HG03439 (cell line): ENCODE results near the gene LRRFIP2.

ENCODE experiments used
- ATAC-seq: cut with Tn5 transposase; IDR thresholded peaks from one replicate; pipeline ENCODE4 v1.9.1; 2021; ENCODE audit warnings: mild to moderate bottlenecking, moderate library complexity; ENCODE audit not compliant: unreplicated experiment

The LRRFIP2 gene

DNA sequence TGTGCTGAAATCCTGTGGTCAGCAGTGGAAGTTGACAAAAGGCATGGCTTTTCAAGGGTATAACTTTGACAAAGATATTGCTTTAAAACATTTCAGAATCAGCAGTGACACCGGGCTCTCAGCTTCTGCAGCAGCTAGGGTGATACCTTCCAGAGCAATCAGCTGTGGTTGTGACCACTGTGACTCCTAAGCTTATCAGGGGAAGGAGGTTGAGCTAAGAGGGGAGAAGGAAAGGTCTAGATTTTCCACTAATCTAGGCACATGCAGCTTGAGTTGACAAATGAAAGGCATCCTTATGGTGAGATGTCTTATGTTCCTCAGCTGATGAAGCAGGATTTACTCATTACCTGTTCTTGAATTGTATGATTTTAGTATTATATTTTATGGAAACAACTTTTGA lies 16.3 kb upstream of the LRRFIP2 start:
- no peak for ATAC-seq

- no peak for ATAC-seq
Observed at GRCh38 chr3:37189109-37189508, 14.7 kb upstream of the LRRFIP2 start.

DNA sequence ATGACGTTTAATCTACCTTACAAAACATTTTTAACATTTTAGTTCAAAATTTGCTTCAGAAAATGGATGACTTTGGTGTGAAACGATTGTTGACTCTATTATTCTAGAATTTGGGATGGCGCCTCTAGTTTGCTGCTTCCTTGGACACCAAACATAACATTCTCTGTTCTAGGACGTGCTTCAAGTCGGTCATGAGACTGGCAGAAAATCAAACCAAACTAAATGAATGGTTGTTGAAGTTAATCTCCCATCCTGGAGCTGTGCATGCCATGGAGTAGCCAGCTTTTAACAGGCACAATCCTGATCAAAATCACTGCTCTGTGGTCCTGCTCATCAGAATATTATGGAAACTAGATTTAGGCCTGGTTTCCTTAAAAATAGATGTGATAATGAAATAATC lies 9.6 kb upstream of the LRRFIP2 start:
- ATAC-seq = no peak

DNA sequence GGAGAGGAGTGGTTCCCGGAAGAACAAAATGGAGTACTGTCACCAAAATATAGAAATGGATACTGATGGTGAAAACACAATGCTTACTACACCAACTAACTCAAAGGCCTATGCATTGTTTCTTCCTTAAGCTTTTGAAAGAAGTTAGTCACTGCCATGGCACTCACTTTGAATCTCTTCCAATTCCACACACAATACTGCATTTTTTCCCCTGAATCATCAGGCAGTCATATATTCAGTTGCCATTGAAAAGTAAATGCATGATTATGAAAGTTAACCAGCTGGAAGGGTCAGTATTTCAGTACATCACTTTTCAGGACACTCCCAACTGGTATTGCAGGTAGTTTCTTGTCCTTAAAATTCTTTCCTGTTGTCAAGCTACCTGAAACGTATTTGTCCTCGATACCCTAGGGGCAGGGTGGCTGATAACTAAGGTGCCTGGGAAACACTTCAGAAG lies 9.0 kb upstream of the LRRFIP2 start:
- ATAC-seq = no peak

DNA sequence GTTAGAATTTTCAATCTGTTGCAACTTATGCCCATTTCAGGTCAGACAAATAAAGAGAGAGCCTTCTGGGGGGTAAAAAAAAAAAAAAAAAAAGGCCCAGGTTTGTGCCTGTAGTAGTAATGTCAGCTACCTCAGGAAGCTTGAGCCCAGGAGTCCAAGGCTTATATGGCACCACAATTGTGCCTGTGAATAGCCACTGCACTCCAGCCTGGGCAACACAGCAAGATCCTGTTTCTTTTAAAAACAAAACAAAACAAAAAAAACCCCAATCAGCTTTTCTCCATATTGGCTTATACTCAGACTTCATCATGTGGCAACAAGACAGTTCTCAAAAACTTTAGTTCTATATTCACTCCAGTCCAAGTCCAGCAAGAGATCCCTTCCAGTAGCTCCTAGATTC lies 8.4 kb upstream of the LRRFIP2 start:
- no peak for ATAC-seq

- ATAC-seq = no peak
Observed at GRCh38 chr3:37181756-37182155, 7.4 kb upstream of the LRRFIP2 start.

GRCh38 chr3:37179144-37179967 lies 5.0 kb upstream of the LRRFIP2 start:
- ATAC-seq = no peak

DNA sequence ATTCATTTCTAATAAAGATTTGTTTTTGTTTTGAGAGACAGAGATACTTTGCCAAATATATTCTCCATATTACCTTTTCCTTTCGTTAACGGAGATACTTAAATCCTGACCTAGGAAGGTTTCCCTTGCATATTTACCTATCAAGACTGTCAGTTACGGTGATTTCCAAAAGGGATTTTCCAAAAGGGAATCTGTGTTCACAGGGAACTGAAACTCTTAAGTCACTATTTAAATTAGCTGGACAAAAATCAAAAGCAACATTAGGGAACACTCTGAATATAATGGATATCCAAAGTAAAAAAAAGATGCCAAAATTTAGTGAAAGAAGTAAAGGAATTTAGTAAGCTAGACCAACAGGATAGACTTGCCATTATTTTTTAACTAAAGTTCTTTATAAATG lies 576 bp downstream of the LRRFIP2 start:
- no peak for ATAC-seq

DNA sequence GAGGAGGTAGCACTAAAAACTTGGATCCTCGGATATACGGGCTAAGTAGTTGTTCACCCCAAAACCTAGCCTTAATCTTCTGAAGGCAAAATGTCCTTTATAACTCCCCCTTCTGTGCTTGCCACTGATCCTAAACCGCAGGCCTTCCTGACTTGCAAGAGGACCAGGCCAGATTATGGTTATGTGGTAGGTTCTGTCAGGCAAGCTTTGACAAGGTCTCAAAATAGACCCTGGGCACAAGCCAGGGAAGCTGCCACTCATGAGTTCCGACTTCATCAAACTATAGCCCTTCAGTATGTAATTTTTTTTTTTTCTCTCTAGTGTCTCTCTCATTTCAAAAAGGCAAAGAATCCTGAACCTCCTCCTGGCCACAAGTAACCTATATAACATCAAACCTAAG lies 3.2 kb downstream of the LRRFIP2 start:
- ATAC-seq = no peak

DNA sequence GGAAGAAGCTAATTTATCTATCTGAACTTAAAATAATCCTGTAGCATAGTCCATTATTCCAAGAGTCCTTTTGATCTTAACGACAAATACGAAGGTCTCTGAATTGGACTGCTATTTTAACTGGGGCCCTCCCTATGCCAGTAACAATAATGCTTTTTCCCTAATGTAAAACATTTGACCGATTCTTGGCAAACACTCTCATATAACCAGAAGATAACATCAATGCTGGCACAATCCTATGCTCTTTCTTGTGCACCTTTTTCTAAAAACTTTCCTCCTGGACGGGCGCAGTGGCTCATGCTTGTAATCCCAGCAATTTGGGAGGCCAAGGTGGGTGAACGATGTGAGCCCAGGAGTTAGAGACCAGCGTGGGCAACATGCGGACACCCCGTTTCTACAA lies 3.9 kb downstream of the LRRFIP2 start:
- no peak for ATAC-seq

DNA sequence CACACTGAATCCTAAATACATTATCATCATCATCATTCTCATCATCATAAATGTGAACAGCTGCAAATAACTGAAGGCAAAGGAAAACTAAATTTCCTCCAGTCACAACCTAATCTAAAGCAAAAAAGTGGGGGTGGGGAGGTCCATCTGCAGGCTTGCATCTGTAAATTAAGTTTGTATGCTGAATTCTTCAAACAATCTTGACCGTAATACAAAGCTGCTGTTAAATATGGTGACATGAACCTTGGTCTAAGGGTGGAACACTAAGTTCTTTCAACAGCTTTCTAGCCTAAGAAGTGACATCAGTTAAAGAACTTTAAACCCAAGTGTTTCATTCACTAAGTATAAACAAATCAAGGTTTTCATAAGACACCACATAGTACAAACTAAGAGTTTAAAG lies 4.3 kb downstream of the LRRFIP2 start:
- no peak for ATAC-seq

DNA sequence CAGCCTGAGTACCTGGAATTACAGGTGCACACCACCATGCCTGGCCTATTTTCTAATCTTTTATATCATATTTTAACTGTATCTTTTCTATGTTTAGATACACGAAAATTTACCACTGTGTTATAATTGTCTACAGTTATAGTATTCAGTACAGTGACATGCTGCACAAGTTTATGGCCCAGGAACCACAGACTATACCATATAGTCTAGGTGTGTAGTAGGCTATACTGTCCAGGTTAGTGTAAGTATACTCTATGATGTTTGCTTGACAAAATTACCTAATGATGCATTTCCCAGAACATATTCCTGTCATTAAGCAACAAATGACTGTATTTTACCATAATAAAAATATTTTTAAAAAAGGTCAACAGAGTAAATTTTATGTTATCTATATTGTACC lies 5.5 kb downstream of the LRRFIP2 start:
- no peak for ATAC-seq

DNA sequence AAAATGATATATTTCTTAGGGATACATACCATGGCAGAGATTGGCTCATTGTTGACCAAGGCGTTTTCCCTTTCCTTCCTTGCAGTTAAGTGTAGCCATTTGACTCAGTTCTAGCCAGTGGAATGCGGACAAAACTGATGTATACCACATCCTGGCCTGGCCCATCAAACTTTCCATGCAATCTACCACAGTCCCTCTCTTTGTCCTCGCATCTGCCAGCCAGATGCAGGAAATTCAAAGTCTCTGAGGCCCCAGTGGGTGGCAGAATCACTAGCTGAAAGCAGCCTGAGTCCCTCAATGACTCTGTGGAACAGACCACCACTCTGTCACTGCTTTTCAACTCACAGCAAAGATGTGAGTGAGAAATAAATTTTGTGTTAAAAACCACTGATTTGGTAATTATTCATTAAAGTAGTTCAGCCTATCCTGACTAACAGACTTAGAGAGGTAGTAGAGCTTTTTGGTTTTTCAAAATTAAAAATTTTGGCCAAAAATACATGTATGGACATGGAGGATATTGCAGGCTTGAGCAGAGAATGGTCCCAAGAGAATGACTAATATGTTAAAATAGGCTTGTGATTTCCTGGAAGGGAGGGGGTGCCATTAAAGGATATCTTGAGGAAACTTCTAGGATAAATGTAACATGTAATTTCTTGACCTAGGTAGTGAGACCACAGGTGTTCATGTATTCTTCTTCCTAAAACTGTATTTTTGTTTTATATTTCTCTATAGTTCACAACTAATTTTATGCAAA lies 10.9 kb downstream of the LRRFIP2 start:
- ATAC-seq = no peak

DNA sequence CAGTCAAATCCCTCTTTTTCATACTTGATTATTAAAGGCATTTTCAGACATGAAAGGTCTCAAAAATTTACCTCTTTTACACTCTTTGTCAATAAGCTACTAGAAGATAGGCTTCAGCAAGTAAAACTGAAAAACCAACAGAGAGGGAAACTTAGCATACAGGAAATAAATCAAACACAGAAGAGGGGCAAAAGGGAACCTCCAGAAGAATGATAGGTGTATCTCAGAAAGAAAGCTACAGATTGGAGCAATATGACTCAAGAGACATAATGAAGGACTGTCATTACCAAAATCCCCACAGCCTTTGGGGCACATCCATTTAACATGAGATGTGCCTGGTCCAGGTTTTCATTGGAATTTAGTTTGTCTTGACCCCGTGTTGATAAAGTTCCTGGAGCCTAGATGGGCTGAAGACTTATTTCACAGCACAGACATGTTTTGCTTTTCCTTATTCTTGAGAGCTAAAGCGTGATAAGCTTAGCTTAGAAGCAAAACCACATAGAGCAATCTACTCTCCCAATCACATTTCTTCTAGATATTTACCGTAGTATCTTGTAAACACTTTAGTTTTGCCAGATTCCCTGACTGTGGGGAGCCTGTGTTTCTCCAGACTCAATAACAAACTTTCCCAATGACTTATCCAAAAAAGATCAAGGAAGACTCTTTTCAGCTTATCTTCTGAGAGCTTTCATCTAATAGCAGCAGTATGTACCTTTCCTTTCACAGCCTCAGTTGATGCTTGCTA lies 11.7 kb downstream of the LRRFIP2 start:
- ATAC-seq = peak; percentile 73

DNA sequence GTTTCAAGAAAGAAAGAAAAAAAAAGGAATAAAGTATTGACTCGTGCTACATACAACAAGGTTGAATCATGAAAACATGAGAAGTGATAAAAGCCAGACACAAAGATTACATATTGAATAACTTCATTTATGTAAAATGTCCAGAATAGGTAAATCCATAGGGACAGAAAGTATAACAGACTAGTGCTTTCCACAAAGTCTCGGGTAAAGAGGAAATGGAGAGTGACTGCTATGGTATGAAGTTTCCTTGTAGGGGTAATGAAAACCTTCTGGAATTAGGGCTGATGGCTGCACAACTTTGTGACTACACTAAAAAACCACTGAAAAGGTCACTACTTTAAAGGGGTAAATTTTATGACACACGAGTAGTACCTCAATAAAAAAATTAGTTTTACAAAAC lies 13.0 kb downstream of the LRRFIP2 start:
- no peak for ATAC-seq

- no peak for ATAC-seq
Observed at GRCh38 chr3:37155782-37156181, 18.6 kb downstream of the LRRFIP2 start.

DNA sequence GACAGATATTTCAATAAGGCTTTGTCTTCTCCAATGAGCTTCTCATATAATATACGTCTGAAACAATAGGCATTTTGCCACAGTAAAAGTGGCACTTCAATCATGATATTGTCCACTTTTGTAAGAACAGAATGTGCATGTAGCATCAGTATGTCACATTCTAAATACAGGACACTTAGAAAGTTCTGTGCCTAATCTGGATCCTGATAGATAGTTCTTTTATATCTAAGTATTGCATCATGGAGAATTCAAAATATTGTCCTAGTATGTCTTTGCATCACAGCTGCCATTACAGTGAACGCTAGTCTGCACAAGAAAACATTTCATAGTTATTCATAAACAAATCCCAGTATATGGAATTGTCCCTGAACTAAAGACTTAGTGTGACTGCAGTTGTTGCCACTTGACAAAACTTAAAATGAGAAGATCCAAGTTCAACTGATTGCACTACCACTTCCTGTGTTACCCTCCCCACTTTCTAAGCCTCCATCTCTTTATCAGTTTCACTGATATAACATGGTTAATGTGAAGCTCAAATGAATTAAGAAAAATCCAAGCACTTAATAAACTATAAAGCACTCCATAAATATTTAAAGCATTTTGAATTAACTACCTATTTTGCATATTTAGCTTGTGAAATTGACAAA lies 19.6 kb downstream of the LRRFIP2 start:
- ATAC-seq = no peak

- no peak for ATAC-seq
Observed at GRCh38 chr3:37150621-37151020, 23.8 kb downstream of the LRRFIP2 start.

DNA sequence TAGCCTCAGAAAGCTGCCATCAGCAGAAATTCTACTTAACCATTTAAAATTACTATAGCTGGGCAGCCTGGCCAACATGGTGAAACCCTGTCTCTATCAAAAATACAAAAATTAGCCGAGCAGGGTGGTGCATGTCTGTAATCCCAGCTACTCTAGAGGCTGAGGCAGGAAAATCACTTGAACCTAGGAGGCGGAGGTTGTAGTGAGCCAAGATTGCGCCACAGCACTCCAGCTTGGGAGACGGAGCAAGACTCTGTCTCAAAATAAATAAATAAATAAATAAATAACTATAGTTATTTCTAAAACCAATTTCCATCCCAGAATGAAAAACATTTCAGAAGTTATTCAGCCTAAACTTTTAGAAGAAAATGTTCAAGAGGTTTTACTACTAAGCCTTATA lies 25.1 kb downstream of the LRRFIP2 start:
- ATAC-seq = no peak

DNA sequence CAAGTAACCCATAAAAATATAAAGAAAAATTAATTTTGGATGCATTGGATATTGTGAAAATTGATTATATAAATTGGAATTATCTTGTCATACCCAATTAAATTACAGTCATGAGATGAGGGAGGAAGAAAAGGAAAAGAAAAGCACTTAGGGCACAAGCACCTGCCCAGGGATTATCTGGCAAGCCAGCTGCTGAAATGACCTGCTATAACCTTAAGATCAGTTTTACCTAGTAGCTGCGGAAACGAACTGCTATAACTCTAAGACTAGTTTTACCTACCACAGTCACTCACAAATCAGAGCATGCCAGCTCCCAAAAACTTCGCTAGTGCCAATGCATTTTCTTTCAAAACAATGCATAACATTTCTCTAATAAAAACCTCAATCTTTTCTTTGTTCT lies 26.2 kb downstream of the LRRFIP2 start:
- no peak for ATAC-seq

DNA sequence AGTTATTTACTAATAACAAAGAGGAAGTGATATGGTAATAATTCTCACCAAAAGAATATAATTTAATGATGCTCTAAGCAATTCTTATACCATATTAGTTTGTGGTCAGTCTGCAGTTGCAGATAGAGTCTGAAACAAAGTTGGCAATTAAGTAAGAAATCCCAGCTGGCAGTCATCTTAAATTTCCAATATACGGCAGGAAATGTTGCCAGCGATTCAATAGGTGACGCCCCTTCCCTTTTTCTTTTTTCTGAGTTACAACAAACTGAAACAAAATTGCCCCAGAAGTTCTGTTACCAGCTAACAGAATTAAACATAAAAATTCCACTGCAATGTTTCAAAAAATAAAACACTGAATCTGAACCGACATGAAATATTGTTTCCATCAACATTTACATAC lies 26.7 kb downstream of the LRRFIP2 start:
- ATAC-seq = no peak
